T-helper 1 cell treated with Interleukin-12 subunit alpha and Interleukin-12 subunit beta and Interleukin-4 antibody, amounts not matched to agents 30 μg/mL and 1 μg/mL, for 36 hours (primary cell): ENCODE measurements around the gene SEC14L2.

ENCODE experiments used
- H3K27ac Mint-ChIP-seq: one replicate; pipeline ENCODE4 v1.8.0; 2021; ENCODE audit warnings: mild to moderate bottlenecking, mixed read lengths
- H3K27me3 Mint-ChIP-seq: one replicate; pipeline ENCODE4 v1.8.0; 2021; ENCODE audit warnings: low read depth, mixed read lengths
- H3K36me3 Mint-ChIP-seq: one replicate; pipeline ENCODE4 v1.8.0; 2021; ENCODE audit warnings: low read depth, mixed read lengths
- H3K4me1 Mint-ChIP-seq: one replicate; pipeline ENCODE4 v1.8.0; 2021; ENCODE audit warnings: low read depth, mixed read lengths
- H3K4me3 Mint-ChIP-seq: one replicate; pipeline ENCODE4 v1.8.0; 2021; ENCODE audit warnings: mild to moderate bottlenecking, moderate library complexity, mixed read lengths
- H3K9me3 Mint-ChIP-seq: one replicate; pipeline ENCODE4 v1.8.0; 2021; ENCODE audit warnings: mixed read lengths

The SEC14L2 gene

GRCh38 chr22:30368420-30368819 lies 28.4 kb upstream of the SEC14L2 start:
- H3K27ac Mint-ChIP-seq = no peak overlapping the region

GRCh38 chr22:30370641-30371230 lies 26.1 kb upstream of the SEC14L2 start:
- Mint-ChIP-seq H3K4me1 (no peaks in the 10 kb centered on the region), H3K27ac (no peak overlapping the region), H3K36me3 (no peaks in the 10 kb centered on the region), H3K27me3 (no peaks in the 10 kb centered on the region), H3K4me3 (no peak overlapping the region), H3K9me3 (no peaks in the 10 kb centered on the region)

More at GRCh38 chr22:30368420-30368819, 28.4 kb upstream of the SEC14L2 start:
- Mint-ChIP-seq H3K4me1 (no peaks in the 10 kb centered on the region), H3K27me3 (no peaks in the 10 kb centered on the region), H3K4me3 (no peak overlapping the region), H3K36me3 (no peaks in the 10 kb centered on the region), H3K9me3 (no peaks in the 10 kb centered on the region)

GRCh38 chr22:30371321-30371720 lies 25.5 kb upstream of the SEC14L2 start:
- no peaks in the 10 kb centered on the region for H3K36me3 Mint-ChIP-seq

GRCh38 chr22:30371981-30372380 lies 24.8 kb upstream of the SEC14L2 start:
- H3K9me3 Mint-ChIP-seq = no peaks in the 10 kb centered on the region
- H3K4me3 Mint-ChIP-seq = no peak overlapping the region
- no peaks in the 10 kb centered on the region for H3K4me1 Mint-ChIP-seq
- H3K27me3 Mint-ChIP-seq = no peaks in the 10 kb centered on the region
- no peaks in the 10 kb centered on the region for H3K36me3 Mint-ChIP-seq
- no peak overlapping the region for H3K27ac Mint-ChIP-seq

More at GRCh38 chr22:30371321-30371720, 25.5 kb upstream of the SEC14L2 start:
- Mint-ChIP-seq H3K27me3 (no peaks in the 10 kb centered on the region), H3K27ac (no peak overlapping the region), H3K9me3 (no peaks in the 10 kb centered on the region), H3K4me1 (no peaks in the 10 kb centered on the region), H3K4me3 (no peak overlapping the region)

- no peaks in the 10 kb centered on the region for H3K9me3 Mint-ChIP-seq
- no peak overlapping the region for H3K27ac Mint-ChIP-seq
- no peak overlapping the region for H3K4me3 Mint-ChIP-seq
- no peaks in the 10 kb centered on the region for H3K27me3 Mint-ChIP-seq
- H3K4me1 Mint-ChIP-seq = no peaks in the 10 kb centered on the region
- H3K36me3 Mint-ChIP-seq = peaks cover 1% of the 10 kb centered on the region
These were observed 23.9 kb upstream of the SEC14L2 start for GRCh38 chr22:30372915-30373314.

- Mint-ChIP-seq H3K27ac (no peak overlapping the region), H3K4me1 (no peaks in the 10 kb centered on the region), H3K36me3 (peaks cover 3% of the 10 kb centered on the region)
These were observed 23.2 kb upstream of the SEC14L2 start for GRCh38 chr22:30373331-30374325.

GRCh38 chr22:30375312-30375849 lies 21.4 kb upstream of the SEC14L2 start:
- H3K27ac Mint-ChIP-seq = no peak overlapping the region
- H3K4me3 Mint-ChIP-seq = no peak overlapping the region
- no peaks in the 10 kb centered on the region for H3K9me3 Mint-ChIP-seq
- no peaks in the 10 kb centered on the region for H3K4me1 Mint-ChIP-seq
- no peaks in the 10 kb centered on the region for H3K27me3 Mint-ChIP-seq
- H3K36me3 Mint-ChIP-seq = peaks cover 3% of the 10 kb centered on the region

More at GRCh38 chr22:30373331-30374325, 23.2 kb upstream of the SEC14L2 start:
- Mint-ChIP-seq H3K27me3 (no peaks in the 10 kb centered on the region), H3K9me3 (no peaks in the 10 kb centered on the region), H3K4me3 (no peak overlapping the region)

GRCh38 chr22:30380011-30380410 lies 16.8 kb upstream of the SEC14L2 start:
- Mint-ChIP-seq H3K4me3 (no peak overlapping the region), H3K27me3 (no peaks in the 10 kb centered on the region), H3K9me3 (no peaks in the 10 kb centered on the region), H3K36me3 (peaks cover 3% of the 10 kb centered on the region), H3K27ac (no peak overlapping the region), H3K4me1 (no peaks in the 10 kb centered on the region)

- no peaks in the 10 kb centered on the region for H3K9me3 Mint-ChIP-seq
- H3K27ac Mint-ChIP-seq = no peak overlapping the region
- no peaks in the 10 kb centered on the region for H3K27me3 Mint-ChIP-seq
- no peak overlapping the region for H3K4me3 Mint-ChIP-seq
- H3K36me3 Mint-ChIP-seq = peaks cover 3% of the 10 kb centered on the region
- H3K4me1 Mint-ChIP-seq = peaks cover 2% of the 10 kb centered on the region
These were observed 15.6 kb upstream of the SEC14L2 start for GRCh38 chr22:30381264-30381663.

GRCh38 chr22:30382340-30382739 lies 14.5 kb upstream of the SEC14L2 start:
- peaks cover 5% of the 10 kb centered on the region for H3K4me1 Mint-ChIP-seq
- no peaks in the 10 kb centered on the region for H3K27me3 Mint-ChIP-seq

GRCh38 chr22:30383061-30383460 lies 13.8 kb upstream of the SEC14L2 start:
- no peak overlapping the region for H3K4me3 Mint-ChIP-seq
- peaks cover 6% of the 10 kb centered on the region for H3K4me1 Mint-ChIP-seq
- no peaks in the 10 kb centered on the region for H3K9me3 Mint-ChIP-seq
- no peaks in the 10 kb centered on the region for H3K27me3 Mint-ChIP-seq
- H3K27ac Mint-ChIP-seq = no peak overlapping the region
- H3K36me3 Mint-ChIP-seq = peaks cover under 1% of the 10 kb centered on the region

More at GRCh38 chr22:30382340-30382739, 14.5 kb upstream of the SEC14L2 start:
- Mint-ChIP-seq H3K4me3 (no peak overlapping the region), H3K9me3 (no peaks in the 10 kb centered on the region), H3K27ac (no peak overlapping the region), H3K36me3 (peaks cover 3% of the 10 kb centered on the region)

GRCh38 chr22:30385942-30386341 lies 10.9 kb upstream of the SEC14L2 start:
- Mint-ChIP-seq H3K27ac (no peak overlapping the region), H3K9me3 (no peaks in the 10 kb centered on the region), H3K4me1 (peaks cover 11% of the 10 kb centered on the region), H3K36me3 (no peaks in the 10 kb centered on the region), H3K4me3 (peak overlapping the region; percentile 83), H3K27me3 (no peaks in the 10 kb centered on the region)

GRCh38 chr22:30386608-30386959 lies 10.2 kb upstream of the SEC14L2 start:
- H3K9me3 Mint-ChIP-seq = no peaks in the 10 kb centered on the region
- peak overlapping the region; percentile 5 for H3K27ac Mint-ChIP-seq
- H3K36me3 Mint-ChIP-seq = no peaks in the 10 kb centered on the region
- no peaks in the 10 kb centered on the region for H3K27me3 Mint-ChIP-seq
- peaks cover 18% of the 10 kb centered on the region for H3K4me1 Mint-ChIP-seq
- peak overlapping the region; percentile 83 for H3K4me3 Mint-ChIP-seq

GRCh38 chr22:30386960-30387827 lies 9.6 kb upstream of the SEC14L2 start, which contains the start of gene RNF215:
TSS of gene RNF215 (minus strand) at chr22:30387411. CDS start at chr22:30387313, 98 bp downstream.
- no peaks in the 10 kb centered on the region for H3K27me3 Mint-ChIP-seq
- H3K9me3 Mint-ChIP-seq = no peaks in the 10 kb centered on the region
- peaks cover 18% of the 10 kb centered on the region for H3K4me1 Mint-ChIP-seq
- H3K36me3 Mint-ChIP-seq = no peaks in the 10 kb centered on the region
- H3K27ac Mint-ChIP-seq = peak within 1 kb of the TSS; percentile 39
- H3K4me3 Mint-ChIP-seq = peak within 1 kb of the TSS; percentile 83
